Muscle layer of duodenum (tissue), 2 donors: ENCODE results near the gene MVB12B.

ENCODE experiments used
- H3K27ac ChIP-seq: one replicate; pipeline ENCODE4 v1.7.0; 2013; ENCODE audit warnings: mild to moderate bottlenecking, low read length
- H3K27me3 ChIP-seq: one replicate; pipeline ENCODE4 v1.7.0; 2013; ENCODE audit warnings: low read depth, mild to moderate bottlenecking, control low read depth, low read length
- H3K36me3 ChIP-seq, 2 donors: one replicate each; pipeline ENCODE4 v1.7.0; 2013; ENCODE audit warnings: low read length in 2 of 2, control low read depth in 1 of 2, mild to moderate bottlenecking in 1 of 2; ENCODE audit not compliant: insufficient read depth in 2 of 2, control insufficient read depth in 1 of 2
- H3K4me1 ChIP-seq, 2 donors: one replicate each; pipeline ENCODE4 v1.7.0; 2013; ENCODE audit warnings: low read length in 2 of 2, mild to moderate bottlenecking in 2 of 2, control low read depth in 1 of 2, moderate library complexity in 1 of 2; ENCODE audit not compliant: insufficient read depth in 2 of 2, control insufficient read depth in 1 of 2
- H3K4me3 ChIP-seq, 2 donors: one replicate each; pipeline ENCODE4 v1.7.0; 2013; ENCODE audit warnings: low read length in 2 of 2, low read depth in 1 of 2, mild to moderate bottlenecking in 1 of 2
- H3K9me3 ChIP-seq, 2 donors: one replicate each; pipeline ENCODE4 v1.7.0; 2013; ENCODE audit warnings: low read length in 2 of 2, control low read depth in 1 of 2, mild to moderate bottlenecking in 1 of 2; ENCODE audit not compliant: control insufficient read depth in 1 of 2
- donor health status: healthy.

The MVB12B gene

DNA sequence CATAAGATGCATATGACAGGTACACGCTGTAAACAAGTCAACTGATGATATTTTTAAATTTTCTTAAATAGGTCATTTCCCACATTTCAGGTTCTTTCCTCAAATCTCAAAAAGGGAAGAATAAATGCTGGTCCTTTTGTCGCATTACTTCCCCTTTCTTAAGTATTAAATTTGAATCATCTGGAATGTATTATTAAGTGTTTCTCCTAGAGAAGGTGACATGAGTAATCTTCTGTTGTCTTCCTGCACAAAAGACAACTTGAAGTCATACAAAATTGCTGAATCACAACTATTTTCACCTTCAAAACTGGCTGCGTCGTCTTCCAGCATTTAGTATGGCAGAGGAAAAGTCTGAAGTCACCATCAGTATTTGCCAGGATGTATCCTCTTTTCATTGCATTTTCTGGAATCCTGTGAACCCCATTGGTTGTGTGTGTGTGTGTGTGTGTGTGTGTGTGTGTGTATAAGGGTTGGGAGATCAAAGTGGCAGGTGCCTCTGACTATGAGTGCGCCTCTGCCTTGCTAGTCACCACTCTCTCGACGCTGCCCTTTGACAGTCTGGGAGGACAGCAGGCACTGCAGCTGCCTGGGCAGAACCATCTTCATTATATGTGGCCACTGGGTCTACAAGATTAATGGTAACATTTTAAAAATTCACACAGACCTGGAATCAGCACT is 86.9 kb downstream of the MVB12B start:
- Histone ChIP-seq H3K4me1 (no peaks in the 10 kb centered on the region), H3K4me3 (no peak overlapping the region), H3K36me3 (peaks cover 0 to 16% of the 10 kb centered on the region in 2 donors), H3K27me3 (no peaks in the 10 kb centered on the region), H3K9me3 (no peaks in the 10 kb centered on the region), H3K27ac (no peak overlapping the region)

DNA sequence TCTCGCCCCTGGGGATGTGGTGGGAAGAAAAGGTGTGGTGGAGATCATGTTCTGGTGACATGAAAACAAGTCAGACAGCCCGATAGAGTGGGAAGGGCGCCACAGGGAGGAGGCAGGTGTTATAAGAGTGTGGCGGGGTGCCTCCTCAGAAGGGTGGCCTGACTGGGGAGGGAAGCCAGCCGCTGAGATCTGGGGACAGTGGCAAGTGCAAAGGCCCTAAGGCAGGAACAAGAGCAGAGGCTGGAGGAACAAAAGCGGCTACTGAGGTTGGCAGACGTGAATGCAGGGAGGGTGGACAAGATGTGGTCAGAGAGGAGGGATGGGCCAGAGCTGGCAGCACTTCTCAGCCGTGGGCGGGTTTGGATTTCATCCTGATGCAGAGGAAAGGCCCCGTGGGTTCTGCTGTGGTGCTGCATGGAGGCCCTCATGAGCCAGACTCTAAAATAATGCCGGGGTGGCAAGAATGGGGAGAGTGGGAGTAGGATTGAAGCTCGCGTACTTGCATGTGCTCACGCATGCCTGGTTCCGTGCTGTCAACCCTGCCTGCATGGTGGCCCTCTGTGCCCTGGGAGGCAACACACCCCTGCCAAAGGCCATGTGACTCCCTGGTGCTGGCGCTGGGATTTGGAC is 89.2 kb downstream of the MVB12B start:
- no peak overlapping the region for H3K27ac ChIP-seq
- H3K27me3 ChIP-seq: no peaks in the 10 kb centered on the region
- H3K4me3 ChIP-seq: no peak overlapping the region
- peaks cover 0 to 13% of the 10 kb centered on the region in 2 donors for H3K36me3 ChIP-seq
- no peaks in the 10 kb centered on the region for H3K9me3 ChIP-seq
- no peaks in the 10 kb centered on the region for H3K4me1 ChIP-seq

DNA sequence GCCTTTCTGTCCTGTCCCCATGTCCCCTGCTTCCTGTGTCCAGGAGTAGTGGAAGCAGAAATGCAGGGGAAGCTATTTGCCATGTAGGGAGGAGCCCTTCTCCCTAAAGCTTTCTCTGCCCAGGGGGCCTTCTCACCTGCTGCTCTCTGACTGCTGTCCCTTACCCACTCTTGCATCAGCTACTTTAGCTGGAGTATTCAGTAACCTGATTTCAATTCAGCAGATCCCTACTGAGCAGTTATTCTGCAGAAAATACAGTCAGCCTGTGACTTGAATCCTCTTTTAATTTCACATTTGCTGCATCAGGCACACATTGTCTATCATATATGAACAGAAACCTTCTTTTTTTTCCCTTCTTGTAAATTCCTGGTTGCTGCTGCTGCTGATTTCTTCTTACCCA is 90.4 kb downstream of the MVB12B start:
- peaks cover 4 to 13% of the 10 kb centered on the region in 2 donors for H3K36me3 ChIP-seq
- no peaks in the 10 kb centered on the region for H3K27me3 ChIP-seq
- no peaks in the 10 kb centered on the region for H3K4me1 ChIP-seq
- H3K9me3 ChIP-seq: no peaks in the 10 kb centered on the region
- H3K27ac ChIP-seq: no peak overlapping the region
- no peak overlapping the region for H3K4me3 ChIP-seq

DNA sequence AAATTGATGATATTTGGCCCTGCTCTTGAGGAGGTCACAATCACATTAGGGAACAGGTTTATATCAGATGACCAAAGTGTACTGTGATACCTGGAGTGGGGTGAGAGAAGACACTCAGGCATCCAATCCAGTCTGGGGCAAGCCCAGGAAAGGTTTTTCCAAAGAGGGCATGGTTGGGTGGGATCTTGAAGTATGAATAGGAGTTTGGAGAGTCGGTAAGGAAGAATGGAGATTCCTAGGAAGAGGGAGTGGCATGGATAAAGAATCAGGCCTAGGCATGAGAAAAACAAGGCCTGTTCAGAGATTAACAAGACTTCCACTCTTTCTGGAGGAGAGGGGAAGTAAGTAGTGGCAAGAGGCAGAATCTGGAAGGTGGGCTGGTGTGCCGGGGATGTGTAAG is 91.1 kb downstream of the MVB12B start:
- Histone ChIP-seq H3K4me1 (no peaks in the 10 kb centered on the region), H3K4me3 (no peak overlapping the region), H3K27ac (no peak overlapping the region), H3K36me3 (peaks cover 6 to 20% of the 10 kb centered on the region in 2 donors), H3K9me3 (no peaks in the 10 kb centered on the region), H3K27me3 (no peaks in the 10 kb centered on the region)

DNA sequence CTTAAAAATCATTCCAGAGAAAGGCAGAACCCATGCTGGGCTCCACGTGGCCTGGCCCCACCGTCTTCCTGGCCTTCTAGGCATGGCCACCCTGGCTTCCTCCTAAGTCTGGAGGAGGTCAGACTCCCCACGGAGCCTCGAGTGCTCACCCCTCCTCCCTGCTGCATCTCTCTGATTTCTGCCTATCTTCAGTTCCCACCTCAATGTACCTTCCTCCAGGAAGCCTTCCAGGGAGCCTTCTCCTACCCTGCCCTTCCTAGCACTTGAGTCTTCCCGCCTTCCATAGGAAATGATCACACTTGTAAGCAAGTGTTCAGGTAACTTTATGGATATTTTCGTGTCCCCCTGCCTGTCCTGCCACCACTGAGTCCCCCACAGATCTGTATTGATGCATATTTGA is 92.0 kb downstream of the MVB12B start:
- peaks cover 8 to 29% of the 10 kb centered on the region in 2 donors for H3K36me3 ChIP-seq
- no peaks in the 10 kb centered on the region for H3K27me3 ChIP-seq
- no peak overlapping the region for H3K27ac ChIP-seq
- H3K4me1 ChIP-seq: no peaks in the 10 kb centered on the region
- no peaks in the 10 kb centered on the region for H3K9me3 ChIP-seq
- no peak overlapping the region for H3K4me3 ChIP-seq

DNA sequence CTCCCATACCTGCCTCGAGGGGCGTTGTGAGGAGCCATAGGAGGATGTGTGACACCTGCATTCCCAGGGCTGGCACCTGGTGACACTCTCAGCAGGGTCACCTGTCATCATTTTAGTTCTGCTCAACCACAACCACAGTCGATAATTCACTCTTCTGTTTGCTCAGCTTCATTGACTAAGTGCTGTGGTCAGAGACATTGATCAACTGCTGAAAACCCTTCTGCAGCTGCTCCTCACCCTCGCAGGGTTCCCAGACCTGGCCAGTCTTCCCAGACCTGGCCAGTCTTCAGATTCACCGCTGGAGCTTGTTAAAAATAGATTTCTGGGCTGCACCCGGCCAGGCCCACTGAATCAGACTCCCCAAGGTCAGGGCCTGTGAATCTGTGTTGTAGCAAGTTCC is 92.8 kb downstream of the MVB12B start:
- H3K36me3 ChIP-seq: peaks cover 11 to 35% of the 10 kb centered on the region in 2 donors
- no peak overlapping the region for H3K27ac ChIP-seq
- H3K9me3 ChIP-seq: no peaks in the 10 kb centered on the region
- no peak overlapping the region for H3K4me3 ChIP-seq
- H3K27me3 ChIP-seq: no peaks in the 10 kb centered on the region
- no peaks in the 10 kb centered on the region for H3K4me1 ChIP-seq

DNA sequence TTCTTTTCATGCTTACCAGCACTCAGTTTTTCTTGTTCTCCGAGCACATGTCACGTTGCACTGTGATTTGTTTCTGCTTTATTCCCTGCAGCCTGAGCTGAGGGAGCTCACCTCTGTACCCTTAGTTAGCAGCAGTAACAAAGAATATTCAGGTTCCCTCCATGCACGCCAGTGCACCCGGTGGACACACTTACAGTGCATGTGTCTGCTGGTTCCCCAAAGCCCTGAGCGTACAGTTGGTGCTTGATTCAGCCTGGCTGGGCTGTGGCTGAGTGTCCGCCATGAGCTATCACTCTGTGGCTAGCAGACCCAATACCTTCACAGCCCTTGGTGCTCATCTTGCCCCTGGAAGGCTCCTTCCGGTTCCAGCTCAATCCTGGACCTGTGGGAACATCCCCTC is 93.5 kb downstream of the MVB12B start:
- Histone ChIP-seq H3K27ac (no peak overlapping the region), H3K27me3 (no peaks in the 10 kb centered on the region), H3K9me3 (no peaks in the 10 kb centered on the region)

DNA sequence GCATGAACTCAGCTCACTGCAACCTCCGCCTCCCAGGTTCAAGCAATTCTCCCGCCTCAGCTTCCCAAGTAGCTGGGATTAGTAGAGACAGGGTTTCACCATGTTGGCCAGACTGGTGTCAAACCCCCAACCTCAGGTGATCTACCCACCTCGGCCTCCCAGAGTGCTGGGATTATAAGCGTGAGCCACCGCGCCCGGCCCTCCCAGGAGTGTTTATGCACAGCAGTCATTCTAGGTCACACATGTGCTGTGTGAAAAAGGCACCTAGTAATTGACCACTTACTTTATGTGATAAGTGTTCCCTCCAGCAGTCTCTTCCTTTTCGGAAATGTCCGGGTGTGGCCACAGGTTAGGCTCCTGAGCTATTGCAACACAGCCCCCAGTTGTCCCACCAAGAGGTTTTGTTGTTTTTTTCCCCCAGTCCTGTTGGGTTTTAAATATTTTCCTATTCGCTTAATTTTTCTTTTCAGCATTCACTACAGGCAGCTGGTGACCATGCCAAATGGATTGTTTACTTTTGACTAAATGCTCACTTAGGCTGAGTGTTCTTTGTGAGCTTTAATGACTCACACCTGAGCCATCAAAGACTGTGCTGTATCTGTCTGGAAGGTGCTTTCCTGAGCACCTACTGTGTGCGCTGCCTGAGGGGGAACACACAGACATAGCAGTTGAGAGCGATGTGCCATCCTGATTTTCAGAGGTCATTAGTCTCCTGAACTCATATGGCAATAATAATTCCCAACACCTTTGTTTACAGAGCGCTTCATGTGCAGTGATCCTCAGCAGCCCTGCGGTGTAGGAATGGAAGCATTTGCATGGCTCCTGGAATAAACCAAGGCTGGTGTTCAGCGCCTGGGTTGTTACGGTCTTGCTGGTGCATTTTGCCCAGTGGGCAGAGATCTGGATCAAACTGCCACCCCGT is 94.3 kb downstream of the MVB12B start:
- Histone ChIP-seq H3K36me3 (peaks cover 15 to 32% of the 10 kb centered on the region in 2 donors), H3K4me3 (no peak overlapping the region), H3K9me3 (no peaks in the 10 kb centered on the region), H3K4me1 (no peaks in the 10 kb centered on the region), H3K27me3 (no peaks in the 10 kb centered on the region), H3K27ac (no peak overlapping the region)

More for the DNA sequence above, 93.5 kb downstream of the MVB12B start:
- peaks cover 15 to 35% of the 10 kb centered on the region in 2 donors for H3K36me3 ChIP-seq
- no peak overlapping the region for H3K4me3 ChIP-seq
- H3K4me1 ChIP-seq: no peaks in the 10 kb centered on the region

DNA sequence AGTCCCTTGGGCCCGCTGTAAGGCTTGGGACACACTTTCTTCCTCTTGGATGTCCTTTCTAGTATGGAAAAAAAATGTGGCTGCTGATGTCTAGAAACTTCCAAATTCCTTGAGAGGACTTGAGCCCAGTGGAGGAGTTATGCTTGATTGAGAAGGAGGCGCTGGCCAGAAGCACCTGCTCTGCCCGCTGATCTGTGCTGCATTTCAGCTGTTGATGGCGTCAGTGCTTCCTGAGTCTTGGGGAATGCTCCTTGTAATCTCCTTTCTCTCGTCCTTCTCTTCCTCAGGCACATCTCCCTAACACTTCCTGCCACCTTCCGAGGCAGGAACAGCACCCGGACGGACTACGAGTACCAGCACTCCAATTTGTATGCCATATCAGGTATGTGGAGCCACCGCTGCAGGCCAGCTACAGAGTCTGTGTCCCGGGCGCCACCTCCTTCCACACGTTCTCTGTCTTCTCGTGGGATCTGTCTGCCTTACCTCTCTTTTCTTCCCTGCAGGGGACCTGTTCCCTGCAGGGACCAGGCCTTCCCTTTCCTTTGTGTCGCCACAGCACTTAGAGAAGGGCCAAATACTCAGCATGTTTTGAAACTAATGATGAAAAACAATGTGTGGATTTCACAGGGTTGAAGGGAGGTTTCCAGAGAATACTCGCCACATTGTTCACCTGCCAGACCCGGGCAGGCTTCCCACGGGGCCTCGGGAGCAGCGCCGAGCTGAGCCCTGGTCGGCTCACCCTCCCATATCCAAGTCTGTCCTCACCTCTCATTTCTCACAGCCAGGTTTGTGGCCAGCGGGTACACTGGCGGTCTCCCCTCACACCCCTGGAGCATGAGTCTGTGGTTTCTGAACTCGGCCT is 95.2 kb downstream of the MVB12B start:
- no peak overlapping the region for H3K27ac ChIP-seq
- H3K36me3 ChIP-seq: peaks cover 15 to 32% of the 10 kb centered on the region in 2 donors
- H3K4me1 ChIP-seq: no peaks in the 10 kb centered on the region
- no peak overlapping the region for H3K4me3 ChIP-seq
- no peaks in the 10 kb centered on the region for H3K9me3 ChIP-seq
- no peaks in the 10 kb centered on the region for H3K27me3 ChIP-seq

DNA sequence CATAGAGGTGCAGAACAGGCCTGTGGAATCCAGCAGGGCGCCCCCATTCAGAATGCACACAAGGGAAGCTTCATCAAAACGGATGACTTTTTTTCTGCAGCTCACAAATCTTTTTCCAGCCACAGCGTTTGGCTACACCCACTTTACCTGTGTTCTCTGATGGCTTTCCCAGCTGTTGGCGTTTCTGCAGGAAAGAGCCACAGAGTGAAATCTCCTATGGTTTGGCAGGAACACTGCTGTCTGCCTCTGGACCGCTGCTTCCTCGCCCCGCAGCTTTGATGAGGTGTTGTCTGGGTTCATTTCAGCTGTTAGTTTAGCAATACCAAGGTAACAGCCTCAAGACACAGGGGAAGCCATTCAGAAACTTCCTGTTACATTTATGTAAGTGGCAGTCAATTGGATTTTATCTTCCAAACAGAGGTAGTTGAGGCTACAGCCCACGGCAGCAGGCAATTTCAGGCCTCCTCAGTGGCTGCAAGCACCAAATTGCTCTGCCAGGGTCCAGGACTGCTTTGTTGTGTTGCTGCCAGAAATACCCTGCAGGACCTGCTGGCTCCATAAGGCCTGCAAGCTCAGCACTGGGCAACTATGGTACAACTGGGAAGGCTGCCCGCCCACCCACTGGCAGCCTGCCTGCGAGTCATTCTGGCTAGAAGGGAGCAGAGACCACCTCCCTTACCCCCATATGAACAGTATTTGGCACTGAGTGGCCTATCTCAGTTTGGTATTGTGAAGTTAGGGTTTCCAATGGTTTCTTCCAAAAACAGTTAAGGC is 96.7 kb downstream of the MVB12B start:
- Histone ChIP-seq H3K4me1 (no peaks in the 10 kb centered on the region), H3K9me3 (no peaks in the 10 kb centered on the region), H3K36me3 (peaks cover 15 to 32% of the 10 kb centered on the region in 2 donors), H3K27me3 (no peaks in the 10 kb centered on the region), H3K4me3 (no peak overlapping the region), H3K27ac (no peak overlapping the region)
